Adrenal gland (tissue), 5 donors: Measurements from ENCODE around the gene NEK8.

ENCODE experiments used
- POLR2A ChIP-seq, 2 donors: fragments of 450-650 bp; IDR thresholded peaks; one replicate each; pipeline ENCODE4 v1.6.1; 2017; ENCODE audit warnings: antibody characterized with exemption in 2 of 2, mild to moderate bottlenecking in 2 of 2, moderate library complexity in 1 of 2
- TF ChIP-seq, protein P1 (sequence below), 6 experiments: fragments of 450-650 bp in 4 of 6; fragments of 200-600 bp in 2 of 6; sonication (generic) in 1 of 6; IDR thresholded peaks; 1 replicate in 5 of 6; 2 replicates in 1 of 6; pipeline versions ENCODE4 v1.5.1 to v1.8.0; 2016 to 2021; ENCODE audit warnings: antibody characterized with exemption in 6 of 6, mild to moderate bottlenecking in 2 of 6, moderate library complexity in 1 of 6
- donor health status: DM: no; HTN: no; CAD: no.

DNA sequence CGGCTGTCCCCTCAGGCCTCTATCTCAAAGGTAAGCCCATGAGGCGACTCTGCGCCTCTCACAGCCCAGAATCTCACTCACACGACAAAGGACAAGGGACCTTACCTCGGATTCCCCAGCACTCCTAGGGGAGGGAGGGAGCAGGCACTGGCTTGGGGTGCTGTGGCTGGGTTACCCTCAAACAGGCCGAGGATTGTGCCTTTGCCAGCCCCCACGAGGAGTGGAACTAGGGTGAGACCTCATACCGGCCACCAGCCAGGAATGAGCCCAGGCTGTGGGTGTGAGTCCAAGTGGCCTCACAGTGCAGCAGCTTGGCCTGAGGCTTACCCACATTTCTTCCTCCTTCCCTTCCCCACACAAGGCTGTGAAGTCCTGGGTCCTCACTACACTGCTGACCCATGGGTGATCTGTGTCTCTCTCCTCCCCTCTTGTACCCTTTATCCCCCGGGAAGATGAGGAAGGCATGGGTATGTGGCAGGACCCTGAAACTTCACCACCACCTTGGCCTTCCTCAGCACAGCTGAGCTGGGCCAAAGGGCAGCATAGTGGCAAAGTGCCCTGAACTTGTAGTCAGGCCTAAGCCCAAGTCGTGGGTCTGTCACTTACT, 22.8 kb upstream of the NEK8 start:
- TF ChIP-seq, protein P1, sequence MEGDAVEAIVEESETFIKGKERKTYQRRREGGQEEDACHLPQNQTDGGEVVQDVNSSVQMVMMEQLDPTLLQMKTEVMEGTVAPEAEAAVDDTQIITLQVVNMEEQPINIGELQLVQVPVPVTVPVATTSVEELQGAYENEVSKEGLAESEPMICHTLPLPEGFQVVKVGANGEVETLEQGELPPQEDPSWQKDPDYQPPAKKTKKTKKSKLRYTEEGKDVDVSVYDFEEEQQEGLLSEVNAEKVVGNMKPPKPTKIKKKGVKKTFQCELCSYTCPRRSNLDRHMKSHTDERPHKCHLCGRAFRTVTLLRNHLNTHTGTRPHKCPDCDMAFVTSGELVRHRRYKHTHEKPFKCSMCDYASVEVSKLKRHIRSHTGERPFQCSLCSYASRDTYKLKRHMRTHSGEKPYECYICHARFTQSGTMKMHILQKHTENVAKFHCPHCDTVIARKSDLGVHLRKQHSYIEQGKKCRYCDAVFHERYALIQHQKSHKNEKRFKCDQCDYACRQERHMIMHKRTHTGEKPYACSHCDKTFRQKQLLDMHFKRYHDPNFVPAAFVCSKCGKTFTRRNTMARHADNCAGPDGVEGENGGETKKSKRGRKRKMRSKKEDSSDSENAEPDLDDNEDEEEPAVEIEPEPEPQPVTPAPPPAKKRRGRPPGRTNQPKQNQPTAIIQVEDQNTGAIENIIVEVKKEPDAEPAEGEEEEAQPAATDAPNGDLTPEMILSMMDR (IDR thresholded peaks at IDR 0.05): no peak
- TF ChIP-seq POLR2A (IDR thresholded peaks at IDR 0.05): no peak
